ENCODE results near the gene CD300A.

Gene CD300A

GRCh38 chr17:74491626-74492025 lies 25.2 kb downstream of the CD300A start:
- peak; percentile 37 to 70 for DNase-seq (ENCODE audit: low read depth in 1 of 2, low spot score in 1 of 2)
- TF ChIP-seq REST (IDR thresholded peaks at IDR 0.05; ENCODE audit: insufficient replicate concordance, low read depth) (no peak), POLR2AphosphoS5 (IDR thresholded peaks at IDR 0.05; ENCODE audit: low read depth) (peak; percentile 40; the same call in 1 of the 2 replicates), CTCF (IDR thresholded peaks at IDR 0.05; ENCODE audit: insufficient read depth, low read length) (no peak), SPI1 (IDR thresholded peaks at IDR 0.05; ENCODE audit: borderline replicate concordance, low read depth) (no peak), GABPA (IDR thresholded peaks at IDR 0.05; ENCODE audit: low read depth) (no peak)
- Histone ChIP-seq H3K27me3 (ENCODE audit: insufficient read depth, poor library complexity, severe bottlenecking) (no peaks in the 10 kb centered on the region), H3K4me3 (replicated peaks; ENCODE audit: insufficient read depth, low read length) (no peak overlapping the region), H3K27ac (replicated peaks) (no peak overlapping the region; the same call in 1 of the 2 replicates)

GRCh38 chr17:74493331-74493833 lies 26.9 kb downstream of the CD300A start:
- H3K4me3 ChIP-seq (replicated peaks; ENCODE audit: insufficient read depth, low read length): no peak overlapping the region
- peak; percentile 43 to 73 for DNase-seq (ENCODE audit: low read depth in 1 of 2, low spot score in 1 of 2)
- no peak overlapping the region for H3K27ac ChIP-seq (replicated peaks)
- no peaks in the 10 kb centered on the region for H3K27me3 ChIP-seq (ENCODE audit: insufficient read depth, poor library complexity, severe bottlenecking)
- TF ChIP-seq CTCF (IDR thresholded peaks at IDR 0.05; ENCODE audit: insufficient read depth, low read length) (peak; percentile 94), GABPA (IDR thresholded peaks at IDR 0.05; ENCODE audit: low read depth) (no peak), POLR2AphosphoS5 (IDR thresholded peaks at IDR 0.05; ENCODE audit: low read depth) (no peak), REST (IDR thresholded peaks at IDR 0.05; ENCODE audit: insufficient replicate concordance, low read depth) (no peak), SPI1 (IDR thresholded peaks at IDR 0.05; ENCODE audit: borderline replicate concordance, low read depth) (no peak)

- TF ChIP-seq REST (IDR thresholded peaks at IDR 0.05; ENCODE audit: insufficient replicate concordance, low read depth): no peak
- TF ChIP-seq SPI1 (IDR thresholded peaks at IDR 0.05; ENCODE audit: borderline replicate concordance, low read depth): no peak
- TF ChIP-seq POLR2AphosphoS5 (IDR thresholded peaks at IDR 0.05; ENCODE audit: low read depth): no peak
- no peak for TF ChIP-seq GABPA (IDR thresholded peaks at IDR 0.05; ENCODE audit: low read depth)
- TF ChIP-seq CTCF (IDR thresholded peaks at IDR 0.05; ENCODE audit: insufficient read depth, low read length): no peak
- Histone ChIP-seq H3K27me3 (ENCODE audit: insufficient read depth, poor library complexity, severe bottlenecking) (no peaks in the 10 kb centered on the region), H3K27ac (replicated peaks) (no peak overlapping the region), H3K4me3 (replicated peaks; ENCODE audit: insufficient read depth, low read length) (no peak overlapping the region)
- DNase-seq (ENCODE audit: low read depth in 1 of 2, low spot score in 1 of 2): peak in 1 of 2 experiments; percentile 30
Measured at GRCh38 chr17:74497471-74497870, 31.0 kb downstream of the CD300A start.
